Measurements from ENCODE around the gene IL1RAPL2.

IL1RAPL2 gene

DNA sequence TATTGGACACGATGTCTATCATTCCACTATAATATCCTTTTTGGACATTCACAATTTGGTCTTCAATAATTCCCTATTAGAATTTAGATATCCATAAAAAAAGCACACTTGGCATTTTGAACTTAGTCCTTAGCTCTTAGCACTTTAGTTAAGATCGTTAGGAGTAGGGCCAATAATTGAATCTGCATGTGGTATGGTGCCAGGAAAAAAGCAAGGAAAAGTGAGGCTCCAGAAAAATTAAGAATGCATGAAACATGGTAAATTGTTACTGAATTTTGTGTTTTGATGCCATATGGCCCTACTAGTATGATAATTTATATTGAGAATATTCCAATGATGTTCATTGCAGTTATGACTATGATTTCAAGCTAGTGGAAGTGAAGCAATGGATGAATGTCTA is 708.1 kb downstream of the IL1RAPL2 start:
- H3K36me3 ChIP-seq = no peaks in the 10 kb centered on the region
- no peak for TF ChIP-seq Cebpa-rat (IDR thresholded peaks at IDR 0.05)
- H3K4me1 ChIP-seq = no peaks in the 10 kb centered on the region
- no peaks in the 10 kb centered on the region for H3K27me3 ChIP-seq
- H3K9ac ChIP-seq = no peak overlapping the region
- no peaks in the 10 kb centered on the region for H4K20me1 ChIP-seq
- H3K4me2 ChIP-seq = no peak overlapping the region
- no peaks in the 10 kb centered on the region for H3K9me3 ChIP-seq
- no peak overlapping the region for H3K4me3 ChIP-seq
- H3K27ac ChIP-seq = no peak overlapping the region

- TF ChIP-seq Cebpa-rat (IDR thresholded peaks at IDR 0.05) = no peak
- no peaks in the 10 kb centered on the region for H3K4me1 ChIP-seq
- no peak overlapping the region for H3K9ac ChIP-seq
- H4K20me1 ChIP-seq = no peaks in the 10 kb centered on the region
- H3K9me3 ChIP-seq = no peaks in the 10 kb centered on the region
- H3K4me2 ChIP-seq = no peak overlapping the region
- H3K27ac ChIP-seq = no peak overlapping the region
- H3K36me3 ChIP-seq = no peaks in the 10 kb centered on the region
- H3K4me3 ChIP-seq = no peak overlapping the region
- H3K27me3 ChIP-seq = no peaks in the 10 kb centered on the region
Observed at GRCh38 chrX:105277132-105277531, 711.1 kb downstream of the IL1RAPL2 start.

- Histone ChIP-seq H3K36me3 (no peaks in the 10 kb centered on the region), H3K9ac (no peak overlapping the region), H3K27ac (no peak overlapping the region), H4K20me1 (no peaks in the 10 kb centered on the region), H3K4me2 (no peak overlapping the region), H3K4me1 (no peaks in the 10 kb centered on the region), H3K27me3 (no peaks in the 10 kb centered on the region), H3K4me3 (no peak overlapping the region), H3K9me3 (no peaks in the 10 kb centered on the region)
- TF ChIP-seq Cebpa-rat (IDR thresholded peaks at IDR 0.05) = no peak
Observed at GRCh38 chrX:105282077-105282476, 716.1 kb downstream of the IL1RAPL2 start.

DNA sequence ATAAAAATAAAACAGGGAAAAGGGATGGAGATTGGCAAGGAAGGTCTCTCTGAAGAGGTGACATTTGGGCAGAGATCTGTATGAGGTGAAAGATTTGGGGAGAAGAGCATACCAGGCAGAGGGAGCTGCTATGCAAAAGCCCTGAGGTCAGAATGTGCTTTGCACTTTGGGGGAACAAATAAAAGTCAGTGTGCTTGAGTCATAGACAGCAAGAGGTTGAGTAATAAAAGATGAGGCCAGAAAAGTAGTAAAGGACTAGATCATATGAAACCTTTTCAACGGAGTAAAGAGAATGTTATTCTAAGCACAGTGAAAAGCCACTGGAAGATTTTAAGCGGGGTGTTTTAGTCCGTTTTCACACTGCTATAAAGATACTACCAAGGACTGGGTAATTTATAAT is 731.0 kb downstream of the IL1RAPL2 start:
- Histone ChIP-seq H3K4me1 (no peaks in the 10 kb centered on the region), H3K27ac (no peak overlapping the region), H4K20me1 (no peaks in the 10 kb centered on the region), H3K4me3 (no peak overlapping the region), H3K4me2 (no peak overlapping the region), H3K9ac (no peak overlapping the region), H3K27me3 (no peaks in the 10 kb centered on the region), H3K9me3 (no peaks in the 10 kb centered on the region), H3K36me3 (no peaks in the 10 kb centered on the region)
- no peak for TF ChIP-seq Cebpa-rat (IDR thresholded peaks at IDR 0.05)

DNA sequence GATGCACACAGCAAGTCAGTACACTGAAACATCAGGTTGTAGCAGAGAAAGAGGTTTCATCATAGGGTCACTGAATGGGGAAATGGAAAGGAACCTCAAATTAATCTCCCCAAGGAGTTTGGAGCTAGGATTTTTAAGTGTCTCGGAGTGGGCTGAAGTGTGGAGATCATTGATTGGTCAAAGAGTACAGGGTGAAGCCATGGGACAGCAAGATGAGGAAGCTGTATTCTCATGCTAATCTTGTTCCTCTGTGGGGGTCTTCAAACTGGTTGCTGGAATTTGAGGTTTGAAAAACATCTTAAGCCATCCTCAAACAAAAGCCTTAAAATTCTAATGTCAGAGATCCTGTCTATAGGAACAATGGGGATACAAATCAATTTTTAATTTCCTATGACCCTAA is 733.3 kb downstream of the IL1RAPL2 start:
- no peaks in the 10 kb centered on the region for H3K27me3 ChIP-seq
- H3K9ac ChIP-seq = no peak overlapping the region
- no peak overlapping the region for H3K4me3 ChIP-seq
- H3K36me3 ChIP-seq = no peaks in the 10 kb centered on the region
- no peak for TF ChIP-seq Cebpa-rat (IDR thresholded peaks at IDR 0.05)
- H3K4me1 ChIP-seq = no peaks in the 10 kb centered on the region
- no peak overlapping the region for H3K27ac ChIP-seq
- H4K20me1 ChIP-seq = no peaks in the 10 kb centered on the region
- H3K9me3 ChIP-seq = no peaks in the 10 kb centered on the region
- no peak overlapping the region for H3K4me2 ChIP-seq

DNA sequence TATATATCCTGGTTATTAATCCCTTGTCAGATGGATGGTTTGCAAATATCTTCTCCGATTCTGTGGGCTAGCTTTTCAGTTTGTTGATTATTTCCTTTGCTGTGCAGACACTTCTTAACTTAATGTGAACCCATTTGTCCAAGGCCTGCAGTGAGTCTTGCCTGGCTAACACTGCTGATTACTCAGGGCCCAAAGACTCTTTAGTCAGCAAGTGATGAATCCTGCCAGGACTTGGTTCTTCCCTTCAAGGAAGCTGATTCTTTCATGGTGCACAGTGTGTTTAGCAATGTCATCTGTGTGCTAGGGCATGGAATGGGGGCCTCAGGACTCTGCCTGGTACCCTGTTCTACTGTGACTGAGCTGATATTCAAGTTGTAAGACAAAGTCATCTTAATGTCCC is 736.2 kb downstream of the IL1RAPL2 start:
- Histone ChIP-seq H3K36me3 (no peaks in the 10 kb centered on the region), H3K4me3 (no peak overlapping the region), H3K4me1 (no peaks in the 10 kb centered on the region), H3K27me3 (no peaks in the 10 kb centered on the region), H3K27ac (no peak overlapping the region), H4K20me1 (no peaks in the 10 kb centered on the region), H3K9ac (no peak overlapping the region), H3K9me3 (no peaks in the 10 kb centered on the region), H3K4me2 (no peak overlapping the region)
- no peak for TF ChIP-seq Cebpa-rat (IDR thresholded peaks at IDR 0.05)

DNA sequence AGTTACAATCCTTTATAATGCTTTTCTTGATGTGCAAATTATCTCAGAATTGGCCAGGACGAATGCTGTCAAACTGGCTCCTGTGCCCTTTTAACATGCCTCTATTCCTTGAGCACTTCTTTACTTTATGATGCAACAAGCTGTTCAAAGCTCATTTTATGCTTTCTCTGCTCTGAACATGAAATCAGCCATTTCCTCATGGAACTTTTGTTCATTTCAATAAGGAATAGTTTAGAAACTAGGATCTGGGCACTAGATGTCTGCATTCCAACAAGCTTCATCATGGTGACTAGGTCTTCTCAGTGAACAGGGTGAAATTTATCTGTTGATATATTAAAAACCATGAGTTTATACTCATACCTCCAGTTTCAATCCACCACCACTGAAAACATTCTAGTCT is 741.8 kb downstream of the IL1RAPL2 start:
- no peak overlapping the region for H3K4me3 ChIP-seq
- no peaks in the 10 kb centered on the region for H3K36me3 ChIP-seq
- H3K4me1 ChIP-seq = no peaks in the 10 kb centered on the region
- H4K20me1 ChIP-seq = no peaks in the 10 kb centered on the region
- no peak overlapping the region for H3K27ac ChIP-seq
- no peak overlapping the region for H3K4me2 ChIP-seq
- no peak overlapping the region for H3K9ac ChIP-seq
- no peak for TF ChIP-seq Cebpa-rat (IDR thresholded peaks at IDR 0.05)
- H3K27me3 ChIP-seq = no peaks in the 10 kb centered on the region
- H3K9me3 ChIP-seq = no peaks in the 10 kb centered on the region

DNA sequence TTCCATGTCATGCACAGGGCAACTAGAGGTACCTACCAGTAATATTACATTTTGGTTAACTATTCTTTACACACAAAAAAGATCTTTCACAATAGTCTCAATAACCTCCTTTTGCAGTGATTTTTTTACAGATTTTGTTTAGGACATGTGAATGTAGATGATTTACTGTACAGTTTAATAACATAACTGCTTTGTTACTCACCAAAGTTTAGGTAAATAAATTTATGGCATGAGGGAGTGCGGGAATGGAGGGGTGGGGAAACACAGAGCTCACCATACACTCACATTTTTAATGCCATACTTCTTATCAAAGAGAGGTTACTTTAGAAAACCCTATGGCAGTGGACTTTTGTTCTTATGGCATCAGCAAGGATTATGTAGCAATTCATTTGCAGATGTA is 747.6 kb downstream of the IL1RAPL2 start:
- H3K27ac ChIP-seq = no peak overlapping the region
- TF ChIP-seq Cebpa-rat (IDR thresholded peaks at IDR 0.05) = no peak
- no peaks in the 10 kb centered on the region for H3K36me3 ChIP-seq
- no peaks in the 10 kb centered on the region for H4K20me1 ChIP-seq
- no peak overlapping the region for H3K4me2 ChIP-seq
- no peaks in the 10 kb centered on the region for H3K27me3 ChIP-seq
- no peaks in the 10 kb centered on the region for H3K4me1 ChIP-seq
- no peaks in the 10 kb centered on the region for H3K9me3 ChIP-seq
- H3K4me3 ChIP-seq = no peak overlapping the region
- H3K9ac ChIP-seq = no peak overlapping the region

DNA sequence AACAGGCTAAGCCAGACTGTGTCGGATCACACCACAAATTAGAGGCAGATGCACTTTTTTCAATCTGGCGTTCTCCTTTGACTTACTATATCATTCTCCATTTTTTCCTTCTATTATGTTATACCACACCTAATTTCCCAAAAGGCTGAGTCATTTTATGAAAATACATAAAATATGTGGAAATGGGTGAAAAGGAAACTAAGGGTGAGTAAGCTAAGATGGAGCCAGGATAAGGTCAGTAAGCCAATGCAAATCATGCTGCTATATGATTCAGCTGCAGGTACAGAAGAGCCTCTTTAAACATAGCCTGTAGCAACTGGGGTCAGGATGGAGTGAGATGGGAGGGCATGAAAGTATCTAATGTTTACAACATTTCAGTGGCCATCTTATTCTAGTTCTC is 748.5 kb downstream of the IL1RAPL2 start:
- TF ChIP-seq Cebpa-rat (IDR thresholded peaks at IDR 0.05) = no peak
- Histone ChIP-seq H3K36me3 (no peaks in the 10 kb centered on the region), H3K27me3 (no peaks in the 10 kb centered on the region), H3K27ac (no peak overlapping the region), H3K4me2 (no peak overlapping the region), H4K20me1 (no peaks in the 10 kb centered on the region), H3K4me3 (no peak overlapping the region), H3K9me3 (no peaks in the 10 kb centered on the region), H3K4me1 (no peaks in the 10 kb centered on the region), H3K9ac (no peak overlapping the region)

DNA sequence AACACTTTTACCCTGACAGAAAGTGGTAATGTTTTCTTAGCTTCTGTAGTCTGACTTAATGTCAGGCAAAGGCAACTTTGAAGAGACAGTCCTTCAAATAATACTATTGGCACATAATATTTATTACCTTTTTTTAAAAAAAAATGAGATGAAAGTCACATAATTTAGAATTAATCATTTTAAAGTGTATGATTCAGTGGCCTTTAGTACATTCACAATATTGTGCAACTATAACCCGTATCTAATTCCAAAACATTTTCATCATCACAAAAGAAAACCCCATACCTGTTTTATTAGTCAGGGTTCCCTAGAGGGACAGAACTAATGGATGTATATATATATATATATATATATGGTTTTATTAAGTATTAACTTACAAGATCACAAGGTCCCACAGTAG is 749.2 kb downstream of the IL1RAPL2 start:
- H3K9ac ChIP-seq = no peak overlapping the region
- no peaks in the 10 kb centered on the region for H4K20me1 ChIP-seq
- no peaks in the 10 kb centered on the region for H3K36me3 ChIP-seq
- no peaks in the 10 kb centered on the region for H3K4me1 ChIP-seq
- no peak overlapping the region for H3K4me2 ChIP-seq
- no peak for TF ChIP-seq Cebpa-rat (IDR thresholded peaks at IDR 0.05)
- no peaks in the 10 kb centered on the region for H3K9me3 ChIP-seq
- H3K27ac ChIP-seq = no peak overlapping the region
- no peak overlapping the region for H3K4me3 ChIP-seq
- H3K27me3 ChIP-seq = no peaks in the 10 kb centered on the region

DNA sequence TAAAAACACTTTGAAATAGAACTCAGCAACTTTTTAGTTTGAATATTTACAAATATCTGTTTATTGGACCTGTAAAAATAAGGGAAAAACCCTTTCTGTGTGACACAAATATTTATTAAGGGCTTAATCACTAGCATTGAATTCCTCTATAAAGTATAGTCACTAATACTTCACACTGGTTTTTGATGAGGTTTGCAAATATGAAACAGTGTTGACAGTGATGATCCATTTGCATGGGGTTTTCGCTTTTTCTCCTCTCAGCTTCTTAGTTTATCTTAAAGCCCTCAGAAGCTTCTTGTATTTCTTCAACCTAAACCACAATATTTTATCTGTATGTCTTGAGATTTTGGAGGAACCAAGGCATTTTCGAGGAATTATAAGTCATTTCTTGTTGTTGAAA is 751.1 kb downstream of the IL1RAPL2 start:
- H3K4me1 ChIP-seq = no peaks in the 10 kb centered on the region
- H3K27me3 ChIP-seq = no peaks in the 10 kb centered on the region
- H3K9me3 ChIP-seq = no peaks in the 10 kb centered on the region
- H3K9ac ChIP-seq = no peak overlapping the region
- H3K27ac ChIP-seq = no peak overlapping the region
- TF ChIP-seq Cebpa-rat (IDR thresholded peaks at IDR 0.05) = no peak
- no peaks in the 10 kb centered on the region for H4K20me1 ChIP-seq
- H3K36me3 ChIP-seq = no peaks in the 10 kb centered on the region
- no peak overlapping the region for H3K4me2 ChIP-seq
- H3K4me3 ChIP-seq = no peak overlapping the region
